Head of caudate nucleus (tissue), 42 donors: ENCODE data around the gene NECTIN2.
"Not testable (repeated sequence)": the region's sequence is repeated elsewhere in the genome, so short reads cannot be mapped to it uniquely, and the experiment has no call there.

Source experiments
- DNase-seq, 42 donors: peaks; one replicate each; pipeline versions ENCODE4 v3.0.0 to v3.0.0-alpha.2; 2020 to 2021; ENCODE audit warnings: mixed read lengths in 7 of 42
- intact Hi-C: fragments of 100-400 bp; cut with DNase I; formaldehyde crosslinking; loops from one replicate; pipeline ENCODE4 v1.15.0; 2022

Gene NECTIN2

GRCh38 chr19:44847144-44848035 is 1.3 kb downstream of the NECTIN2 start:
- intact Hi-C loops = no loop called here
- peak in 12 of 42 donors; percentile 7 to 52 (median 22) for DNase-seq

GRCh38 chr19:44848036-44848811 is 2.1 kb downstream of the NECTIN2 start:
- intact Hi-C loops = no loop called here
- DNase-seq = peak in 1 of 42 donors; percentile 44

- DNase-seq = no peak
- intact Hi-C loops = no loop called here
Observed at GRCh38 chr19:44848812-44849447, 2.8 kb downstream of the NECTIN2 start.

GRCh38 chr19:44850641-44851109 is 4.6 kb downstream of the NECTIN2 start:
- no peak for DNase-seq
- intact Hi-C loops = no loop called here

DNA sequence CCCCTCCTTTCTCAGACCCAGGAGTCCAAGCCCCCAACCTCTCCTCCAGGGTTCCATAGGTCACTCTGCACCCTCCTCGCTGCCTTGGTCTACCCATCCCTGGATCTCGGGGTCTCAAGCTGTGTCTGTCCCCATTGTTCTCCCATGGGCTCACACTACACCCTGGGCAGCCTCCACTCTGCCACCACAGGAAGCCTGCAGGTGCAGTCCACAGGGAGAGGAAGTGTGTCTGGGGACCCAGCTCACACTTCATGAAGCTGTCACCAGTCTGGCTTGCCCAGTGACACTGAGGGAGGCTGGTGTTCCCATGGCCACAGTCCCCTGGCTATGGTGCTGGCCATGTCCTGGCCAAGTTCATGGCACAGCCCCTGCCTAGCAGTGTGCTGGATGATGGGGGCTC is 5.3 kb downstream of the NECTIN2 start:
- intact Hi-C loops = no loop called here
- DNase-seq = no peak

DNA sequence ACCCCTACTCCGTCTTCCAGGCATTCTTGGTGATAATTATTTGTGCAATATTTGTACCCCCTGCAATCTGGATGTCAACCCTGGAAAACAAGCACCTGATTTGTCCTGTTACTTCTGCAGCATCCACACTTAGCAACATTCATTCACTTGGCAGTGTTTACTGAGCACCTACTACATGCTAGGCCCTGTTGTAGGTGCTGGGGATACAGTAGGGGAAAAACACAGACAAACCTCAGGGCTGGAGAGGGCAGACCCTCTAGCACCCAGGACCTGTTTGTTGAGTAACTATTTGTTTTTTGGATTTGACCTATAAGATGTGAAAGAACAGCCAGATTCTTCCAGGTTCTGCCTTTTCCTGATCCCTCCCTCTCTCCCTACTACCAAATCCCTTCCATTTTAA is 9.5 kb downstream of the NECTIN2 start:
- intact Hi-C loops = no loop called here

DNA sequence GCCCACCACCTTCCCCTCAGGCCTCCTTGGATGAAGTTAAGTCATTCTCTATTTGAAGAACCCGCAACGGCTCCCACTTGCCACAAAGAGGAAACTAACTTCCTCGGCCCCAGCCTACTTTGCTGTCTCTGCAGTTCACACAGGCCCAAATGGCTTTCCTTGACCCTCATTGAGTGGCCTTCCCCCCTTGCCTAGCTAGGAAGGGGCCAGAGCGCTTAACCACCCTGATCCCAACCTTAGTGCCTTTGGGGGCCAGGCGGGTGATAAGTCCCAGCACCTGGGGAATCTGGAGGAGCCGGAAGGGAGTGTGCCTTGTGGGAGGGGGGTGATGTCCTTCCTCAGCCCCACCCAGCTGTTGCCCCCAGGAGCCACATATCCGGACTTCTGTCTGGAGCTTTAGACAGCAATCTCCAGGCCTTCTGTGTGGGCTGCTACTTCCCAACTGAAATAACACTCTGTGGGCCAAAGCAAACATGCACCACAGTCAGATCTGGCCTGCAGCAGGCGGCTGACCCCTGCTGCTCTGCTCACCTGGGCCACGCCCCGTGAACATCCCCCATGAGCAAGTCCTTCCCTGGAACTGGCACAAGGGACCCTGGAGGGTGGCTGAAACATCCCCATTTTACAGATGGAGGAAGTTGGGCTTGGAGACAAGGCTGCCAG is 10.5 kb downstream of the NECTIN2 start:
- intact Hi-C loops = no loop called here
- peak in 9 of 42 donors; percentile 14 to 47 (median 30) for DNase-seq

More for the DNA sequence above, 9.5 kb downstream of the NECTIN2 start:
- DNase-seq = no peak

DNA sequence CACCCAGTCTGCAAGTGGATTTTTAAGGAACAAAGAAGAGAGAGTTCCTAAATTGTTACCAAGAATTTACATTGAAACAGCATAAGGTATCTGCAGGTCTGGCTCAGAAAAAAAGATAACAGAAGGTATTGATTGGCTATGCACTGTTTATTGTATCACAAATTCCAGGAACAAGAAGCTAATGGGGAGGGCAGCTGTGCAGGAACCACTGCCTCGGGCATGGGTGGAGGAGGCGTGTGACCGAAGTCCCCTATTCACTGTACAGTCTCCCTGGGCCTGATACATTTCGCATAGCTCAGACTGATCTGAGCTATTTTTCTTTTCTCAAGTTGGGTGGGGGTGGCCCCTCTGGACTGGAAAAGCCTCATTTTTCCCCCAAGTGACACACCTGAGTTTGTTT is 11.7 kb downstream of the NECTIN2 start:
- intact Hi-C loops = no loop called here

DNA sequence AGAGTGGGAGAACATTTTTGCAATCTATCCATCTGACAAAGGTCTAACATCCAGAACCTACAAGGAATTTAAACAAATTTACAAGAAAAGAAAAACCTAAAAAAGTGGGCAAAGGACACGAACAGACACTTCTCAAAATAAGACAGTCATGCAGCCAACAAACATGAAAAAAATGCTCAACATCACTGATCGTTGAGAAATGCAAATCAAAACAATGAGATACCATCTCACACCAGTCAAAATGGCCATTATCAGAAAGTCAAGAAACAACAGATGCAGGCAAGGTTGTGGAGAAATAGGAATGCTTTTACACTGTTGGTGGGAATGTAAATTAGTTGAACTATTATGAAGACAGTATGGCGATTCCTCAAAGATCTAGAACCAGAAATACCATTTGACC is 15.5 kb downstream of the NECTIN2 start:
- DNase-seq, intact Hi-C loops: not testable (repeated sequence)

More for the DNA sequence above, 11.7 kb downstream of the NECTIN2 start:
- no peak for DNase-seq

GRCh38 chr19:44863990-44864389 is 17.9 kb downstream of the NECTIN2 start:
- DNase-seq = no peak
- intact Hi-C loops = no loop called here

DNA sequence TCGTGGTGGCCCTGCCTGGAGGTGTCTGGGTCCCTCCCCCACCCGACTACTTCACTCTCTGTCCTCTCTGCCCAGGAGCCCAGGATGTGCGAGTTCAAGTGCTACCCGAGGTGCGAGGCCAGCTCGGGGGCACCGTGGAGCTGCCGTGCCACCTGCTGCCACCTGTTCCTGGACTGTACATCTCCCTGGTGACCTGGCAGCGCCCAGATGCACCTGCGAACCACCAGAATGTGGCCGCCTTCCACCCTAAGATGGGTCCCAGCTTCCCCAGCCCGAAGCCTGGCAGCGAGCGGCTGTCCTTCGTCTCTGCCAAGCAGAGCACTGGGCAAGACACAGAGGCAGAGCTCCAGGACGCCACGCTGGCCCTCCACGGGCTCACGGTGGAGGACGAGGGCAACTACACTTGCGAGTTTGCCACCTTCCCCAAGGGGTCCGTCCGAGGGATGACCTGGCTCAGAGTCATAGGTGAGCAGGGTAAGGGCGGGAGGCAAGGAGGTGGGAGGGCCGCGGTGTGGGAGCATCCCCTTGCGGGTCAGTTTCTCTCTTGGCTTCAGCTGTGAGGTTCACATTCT is 19.2 kb downstream of the NECTIN2 start:
- intact Hi-C loops = no loop called here
- DNase-seq = peak in 9 of 42 donors; percentile 7 to 46 (median 28)

DNA sequence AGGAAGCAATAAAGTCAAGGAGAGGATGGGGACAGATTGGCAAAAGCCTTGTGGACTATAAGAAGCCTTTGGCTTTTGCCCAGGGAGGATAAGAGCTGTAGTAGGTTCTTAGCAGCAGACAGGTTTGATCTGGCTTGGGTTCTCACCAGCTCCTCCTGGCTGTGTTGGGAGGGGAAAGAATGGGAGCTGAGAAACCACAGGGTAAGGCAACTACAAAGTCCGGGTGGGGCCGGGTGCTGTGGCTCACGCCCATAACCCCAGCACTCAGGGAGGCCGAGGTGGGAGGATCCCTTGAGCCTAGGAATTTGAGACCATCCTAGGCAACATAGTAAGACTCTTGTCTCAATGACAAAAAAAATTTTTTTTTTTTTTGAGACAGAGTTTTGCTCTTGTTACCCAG is 20.6 kb downstream of the NECTIN2 start:
- DNase-seq = no peak
- intact Hi-C loops = no loop called here

DNA sequence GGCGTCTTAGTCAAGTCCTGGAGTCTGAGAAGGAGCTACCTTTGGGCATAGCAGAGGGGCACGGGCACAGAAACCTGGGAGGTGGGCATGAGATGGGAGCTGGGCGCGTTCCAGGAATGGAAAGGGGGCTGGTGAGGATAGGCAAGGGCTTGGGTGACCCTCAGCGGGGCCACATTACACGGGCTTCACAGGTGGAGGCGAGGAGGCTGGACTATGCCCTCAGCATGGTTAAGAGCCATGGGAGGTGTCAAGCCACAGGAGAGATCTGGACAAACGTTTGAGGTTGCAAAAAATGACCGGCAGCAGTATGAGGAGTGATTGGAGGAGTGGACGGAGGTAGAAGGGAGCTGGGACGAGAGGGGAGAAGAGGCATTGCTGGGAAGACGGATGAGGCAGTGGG is 21.5 kb downstream of the NECTIN2 start:
- no peak for DNase-seq
- intact Hi-C loops = no loop called here

- DNase-seq = peak in 20 of 42 donors; percentile 22 to 52 (median 42)
- intact Hi-C loops = no loop called here
Observed at GRCh38 chr19:44869733-44870470, 23.8 kb downstream of the NECTIN2 start.

DNA sequence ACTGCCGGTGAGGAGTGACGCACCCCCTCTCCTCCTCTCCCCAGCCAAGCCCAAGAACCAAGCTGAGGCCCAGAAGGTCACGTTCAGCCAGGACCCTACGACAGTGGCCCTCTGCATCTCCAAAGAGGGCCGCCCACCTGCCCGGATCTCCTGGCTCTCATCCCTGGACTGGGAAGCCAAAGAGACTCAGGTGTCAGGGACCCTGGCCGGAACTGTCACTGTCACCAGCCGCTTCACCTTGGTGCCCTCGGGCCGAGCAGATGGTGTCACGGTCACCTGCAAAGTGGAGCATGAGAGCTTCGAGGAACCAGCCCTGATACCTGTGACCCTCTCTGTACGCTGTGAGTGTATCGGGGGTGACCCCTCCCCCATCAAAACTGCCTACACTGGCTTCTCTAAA is 25.7 kb downstream of the NECTIN2 start:
- intact Hi-C loops = no loop called here
- DNase-seq = no peak

DNA sequence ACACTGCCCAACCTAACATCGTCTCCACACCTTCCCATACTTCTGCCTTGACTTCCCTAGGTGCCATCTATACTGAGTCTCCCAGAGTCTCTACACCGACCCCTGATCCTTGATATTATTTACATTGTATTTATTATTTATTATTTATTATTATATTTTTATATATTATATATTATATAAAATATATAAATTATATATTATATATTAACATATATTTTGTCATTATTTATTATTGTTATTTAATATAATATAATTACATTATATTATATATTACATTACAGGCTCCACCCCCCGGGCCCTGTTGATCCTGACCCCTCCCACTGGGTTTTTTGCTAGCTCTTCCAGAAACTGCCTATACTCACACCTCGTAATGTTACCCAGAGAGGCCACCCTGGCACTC is 26.6 kb downstream of the NECTIN2 start:
- DNase-seq = no peak

DNA sequence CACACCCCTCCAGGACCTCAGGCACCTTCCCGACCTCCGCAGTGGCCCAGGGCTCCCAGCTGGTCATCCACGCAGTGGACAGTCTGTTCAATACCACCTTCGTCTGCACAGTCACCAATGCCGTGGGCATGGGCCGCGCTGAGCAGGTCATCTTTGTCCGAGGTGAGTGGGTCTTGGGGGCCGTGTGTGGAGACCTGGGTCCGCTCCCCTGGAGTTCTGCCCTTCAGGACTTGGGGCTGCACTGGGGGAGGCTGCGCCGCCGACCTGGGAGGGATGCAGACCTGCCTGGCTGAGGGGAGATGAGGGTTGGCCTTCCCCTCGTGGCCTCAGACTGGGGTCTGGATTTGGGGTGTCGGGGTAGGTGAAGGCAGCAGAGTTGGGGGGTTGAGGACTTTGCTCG is 28.2 kb downstream of the NECTIN2 start:
- no peak for DNase-seq
- intact Hi-C loops = no loop called here

More for the DNA sequence above, 26.6 kb downstream of the NECTIN2 start:
- intact Hi-C loops = no loop called here
